ENCODE data around the gene VCL. TPM values are rescaled to one million over a fixed set of nuclear protein-coding genes. Genes with fewer than 3 reads are reported as not detected.

The VCL gene
- total and polyA plus RNA-seq, 7 donors = 6.2 to 451 (median 179) TPM

GRCh38 chr10:74039561-74040145 is 41.7 kb downstream of the VCL start:
- Histone ChIP-seq H3K36me3 (peaks cover 0 to 20% (median 10%) of the 10 kb centered on the region in 4 donors), H3K27me3 (no peaks in the 10 kb centered on the region), H3K4me3 (no peak overlapping the region), H3K9me3 (no peaks in the 10 kb centered on the region), H3K4me1 (peaks cover 0 to 63% (median 55%) of the 10 kb centered on the region in 4 donors), H3K27ac (peak overlapping the region; percentile 62 to 78 (median 75))
- intact Hi-C loops (cut with DNase I) = loop anchor here (5.0 kb wide), 1 partner anchor 38 kb away; no protein-coding TSS in a partner anchor
- peak; percentile 81 for DNase-seq
- TF ChIP-seq POLR2A (IDR thresholded peaks at IDR 0.05) (no peak), EP300 (IDR thresholded peaks at IDR 0.05) (no peak), POLR2AphosphoS5 (IDR thresholded peaks at IDR 0.05) (no peak)
- TF ChIP-seq, protein P1, sequence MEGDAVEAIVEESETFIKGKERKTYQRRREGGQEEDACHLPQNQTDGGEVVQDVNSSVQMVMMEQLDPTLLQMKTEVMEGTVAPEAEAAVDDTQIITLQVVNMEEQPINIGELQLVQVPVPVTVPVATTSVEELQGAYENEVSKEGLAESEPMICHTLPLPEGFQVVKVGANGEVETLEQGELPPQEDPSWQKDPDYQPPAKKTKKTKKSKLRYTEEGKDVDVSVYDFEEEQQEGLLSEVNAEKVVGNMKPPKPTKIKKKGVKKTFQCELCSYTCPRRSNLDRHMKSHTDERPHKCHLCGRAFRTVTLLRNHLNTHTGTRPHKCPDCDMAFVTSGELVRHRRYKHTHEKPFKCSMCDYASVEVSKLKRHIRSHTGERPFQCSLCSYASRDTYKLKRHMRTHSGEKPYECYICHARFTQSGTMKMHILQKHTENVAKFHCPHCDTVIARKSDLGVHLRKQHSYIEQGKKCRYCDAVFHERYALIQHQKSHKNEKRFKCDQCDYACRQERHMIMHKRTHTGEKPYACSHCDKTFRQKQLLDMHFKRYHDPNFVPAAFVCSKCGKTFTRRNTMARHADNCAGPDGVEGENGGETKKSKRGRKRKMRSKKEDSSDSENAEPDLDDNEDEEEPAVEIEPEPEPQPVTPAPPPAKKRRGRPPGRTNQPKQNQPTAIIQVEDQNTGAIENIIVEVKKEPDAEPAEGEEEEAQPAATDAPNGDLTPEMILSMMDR (IDR thresholded peaks at IDR 0.05) = no peak
- WGBS, 2 donors = 70 to 88% methylated on average over 5 of the region's 5 CpGs

- Histone ChIP-seq H3K4me3 (no peak overlapping the region), H3K27me3 (no peaks in the 10 kb centered on the region), H3K27ac (peak overlapping the region; percentile 62 to 78 (median 75)), H3K36me3 (peaks cover 0 to 28% (median 12%) of the 10 kb centered on the region in 4 donors), H3K9me3 (no peaks in the 10 kb centered on the region), H3K4me1 (peaks cover 0 to 59% (median 51%) of the 10 kb centered on the region in 4 donors)
- intact Hi-C loops (cut with DNase I) = no loop called here
- no peak for DNase-seq
- WGBS, 2 donors = 56 to 82% methylated on average over 3 of the region's 3 CpGs
- no peak for TF ChIP-seq EP300 (IDR thresholded peaks at IDR 0.05)
- TF ChIP-seq POLR2AphosphoS5 (IDR thresholded peaks at IDR 0.05) = no peak
- TF ChIP-seq POLR2A (IDR thresholded peaks at IDR 0.05) = no peak
- TF ChIP-seq, protein P1 (IDR thresholded peaks at IDR 0.05) = no peak
Measured at GRCh38 chr10:74040200-74041126, 42.5 kb downstream of the VCL start.

- no peak overlapping the region for H3K4me3 ChIP-seq
- intact Hi-C loops (cut with DNase I) = no loop called here
- DNase-seq = no peak
- no peak overlapping the region for H3K27ac ChIP-seq
- TF ChIP-seq POLR2AphosphoS5 (IDR thresholded peaks at IDR 0.05) (no peak), EP300 (IDR thresholded peaks at IDR 0.05) (no peak), POLR2A (IDR thresholded peaks at IDR 0.05) (no peak)
- TF ChIP-seq, protein P1 (IDR thresholded peaks at IDR 0.05) = no peak
- peaks cover 0 to 30% (median 12%) of the 10 kb centered on the region in 4 donors for H3K36me3 ChIP-seq
- H3K27me3 ChIP-seq = no peaks in the 10 kb centered on the region
- WGBS, 2 donors = 90 to 98% methylated on average over 2 of the region's 2 CpGs
- H3K9me3 ChIP-seq = no peaks in the 10 kb centered on the region
- peaks cover 0 to 67% (median 55%) of the 10 kb centered on the region in 4 donors for H3K4me1 ChIP-seq
Measured at GRCh38 chr10:74044419-74044818, 46.5 kb downstream of the VCL start.

DNA sequence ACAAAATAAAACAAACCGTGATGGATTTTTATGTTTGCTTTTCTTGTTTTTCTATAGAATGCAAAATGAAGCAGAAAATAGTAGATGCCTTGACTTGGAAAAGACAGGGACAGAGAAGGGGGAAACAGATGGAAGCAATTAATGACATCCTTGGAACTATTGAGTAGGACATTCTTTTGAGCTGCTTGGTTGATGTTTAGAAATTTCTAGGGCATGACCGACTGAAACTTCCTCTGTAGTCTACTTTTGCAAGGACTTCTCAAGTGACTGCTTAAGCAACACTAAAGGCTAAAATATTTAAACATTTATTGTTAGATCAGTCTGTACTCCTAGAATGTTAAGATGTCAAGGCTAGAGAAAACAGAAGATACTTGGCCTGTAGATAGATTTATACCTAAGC is 49.4 kb downstream of the VCL start:
- H3K27me3 ChIP-seq = no peaks in the 10 kb centered on the region
- H3K4me1 ChIP-seq = peaks cover 0 to 74% (median 64%) of the 10 kb centered on the region in 4 donors
- no peak overlapping the region for H3K4me3 ChIP-seq
- 71 to 85% methylated on average over 2 of the region's 2 CpGs for WGBS, 2 donors
- H3K27ac ChIP-seq = peak overlapping the region; percentile 41 to 55 (median 50)
- intact Hi-C loops (cut with DNase I) = no loop called here
- peaks cover 0 to 4% (median 0%) of the 10 kb centered on the region in 4 donors for H3K9me3 ChIP-seq
- no peak for DNase-seq
- H3K36me3 ChIP-seq = peaks cover 0 to 30% (median 12%) of the 10 kb centered on the region in 4 donors
- TF ChIP-seq, protein P1 (IDR thresholded peaks at IDR 0.05) = no peak
- TF ChIP-seq EP300 (IDR thresholded peaks at IDR 0.05) = no peak
- no peak for TF ChIP-seq POLR2AphosphoS5 (IDR thresholded peaks at IDR 0.05)
- TF ChIP-seq POLR2A (IDR thresholded peaks at IDR 0.05) = no peak
